Measurements from ENCODE around the gene SLC45A1.

DNA sequence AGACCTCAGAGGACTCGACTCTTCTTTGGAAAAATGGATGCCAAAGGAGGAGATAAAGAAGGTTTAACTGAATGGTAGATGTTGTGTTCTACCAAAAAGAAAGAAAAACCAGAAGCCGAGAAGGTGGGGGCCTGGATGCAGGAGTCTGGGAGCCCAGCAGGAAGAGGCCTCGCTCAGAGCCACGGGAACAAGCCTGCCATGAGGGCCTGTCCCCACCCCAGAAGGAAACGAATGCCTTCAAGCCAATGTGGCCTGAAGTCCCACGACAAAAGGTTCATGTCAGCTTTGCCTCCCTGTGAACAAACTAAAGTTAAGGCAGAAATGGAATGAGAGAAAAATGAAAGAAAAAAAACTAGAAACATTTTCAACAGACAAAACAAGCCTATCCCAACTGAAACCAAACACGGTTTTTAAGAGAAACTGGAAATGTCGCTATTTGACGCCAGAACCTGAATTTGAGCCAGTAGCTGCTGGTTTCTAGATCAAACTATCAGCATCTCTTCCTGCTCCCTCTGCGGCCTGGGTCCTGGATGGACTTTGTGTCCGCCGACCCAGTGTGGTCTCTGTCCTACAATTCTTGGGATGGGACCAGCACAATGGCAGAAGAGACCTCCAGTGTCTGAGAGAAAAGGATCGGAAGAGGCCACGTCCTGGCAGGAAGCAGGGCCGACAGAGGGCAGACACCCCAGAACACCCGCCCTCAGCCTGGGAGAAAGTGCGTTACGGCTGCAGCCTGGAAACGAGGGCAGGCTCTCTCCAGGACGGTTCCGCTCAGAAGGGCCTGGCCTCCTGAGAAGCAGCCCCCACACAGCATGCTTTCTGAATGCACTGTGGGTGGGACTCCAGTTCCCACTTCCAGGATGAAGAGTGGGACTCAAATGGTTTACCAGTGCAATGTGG, 35.2 kb downstream of the SLC45A1 start:
- TF ChIP-seq POLR2AphosphoS5 (IDR thresholded peaks at IDR 0.05; ENCODE audit: insufficient read depth in 1 of 2, low read depth in 1 of 2) = peak in 1 of 2 donors; percentile 39
- TF ChIP-seq, protein P1, sequence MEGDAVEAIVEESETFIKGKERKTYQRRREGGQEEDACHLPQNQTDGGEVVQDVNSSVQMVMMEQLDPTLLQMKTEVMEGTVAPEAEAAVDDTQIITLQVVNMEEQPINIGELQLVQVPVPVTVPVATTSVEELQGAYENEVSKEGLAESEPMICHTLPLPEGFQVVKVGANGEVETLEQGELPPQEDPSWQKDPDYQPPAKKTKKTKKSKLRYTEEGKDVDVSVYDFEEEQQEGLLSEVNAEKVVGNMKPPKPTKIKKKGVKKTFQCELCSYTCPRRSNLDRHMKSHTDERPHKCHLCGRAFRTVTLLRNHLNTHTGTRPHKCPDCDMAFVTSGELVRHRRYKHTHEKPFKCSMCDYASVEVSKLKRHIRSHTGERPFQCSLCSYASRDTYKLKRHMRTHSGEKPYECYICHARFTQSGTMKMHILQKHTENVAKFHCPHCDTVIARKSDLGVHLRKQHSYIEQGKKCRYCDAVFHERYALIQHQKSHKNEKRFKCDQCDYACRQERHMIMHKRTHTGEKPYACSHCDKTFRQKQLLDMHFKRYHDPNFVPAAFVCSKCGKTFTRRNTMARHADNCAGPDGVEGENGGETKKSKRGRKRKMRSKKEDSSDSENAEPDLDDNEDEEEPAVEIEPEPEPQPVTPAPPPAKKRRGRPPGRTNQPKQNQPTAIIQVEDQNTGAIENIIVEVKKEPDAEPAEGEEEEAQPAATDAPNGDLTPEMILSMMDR (IDR thresholded peaks at IDR 0.05) = no peak

All from vagina (tissue), 2 donors.